Kidney (tissue), 22 donors: Measurements from ENCODE around the gene OR4X1. TPM values are rescaled to one million over a fixed set of nuclear protein-coding genes. Genes with fewer than 3 reads are reported as not detected.
"Not testable (repeated sequence)": the region's sequence is repeated elsewhere in the genome, so short reads cannot be mapped to it uniquely, and the experiment has no call there.

ENCODE experiments used
- DNase-seq, 5 donors: peaks; one replicate each; pipeline ENCODE4 v3.0.0-alpha.2; 2013 to 2020
- FAIRE-seq: peaks from 2 replicates; lab custom pipeline; 2012; peaks lifted over from hg19 to GRCh38; lab: Jason Lieb, UNC
- H3K27ac ChIP-seq, 2 donors: one replicate each; pipeline ENCODE4 v1.7.0; 2013; ENCODE audit warnings: low read depth in 2 of 2, low read length in 2 of 2, inconsistent platforms in 1 of 2
- H3K27me3 ChIP-seq: one replicate; pipeline ENCODE4 v1.7.1; 2013; ENCODE audit warnings: low read length, inconsistent platforms; ENCODE audit not compliant: control insufficient read depth, insufficient read depth
- H3K36me3 ChIP-seq, 3 donors: one replicate each; pipeline versions ENCODE4 v1.7.0 to v1.7.1; 2013; ENCODE audit warnings: low read length in 3 of 3, control low read depth in 1 of 3, inconsistent platforms in 1 of 3; ENCODE audit not compliant: insufficient read depth in 3 of 3, control insufficient read depth in 2 of 3
- H3K4me1 ChIP-seq, 3 donors: one replicate each; pipeline versions ENCODE4 v1.7.0 to v1.7.1; 2013; ENCODE audit warnings: low read length in 3 of 3, inconsistent platforms in 1 of 3, low read depth in 1 of 3; ENCODE audit not compliant: control insufficient read depth in 2 of 3, insufficient read depth in 2 of 3
- H3K4me3 ChIP-seq, 3 donors: one replicate each; pipeline versions ENCODE4 v1.7.0 to v1.8.1; 2013; ENCODE audit warnings: low read length in 3 of 3, control low read depth in 1 of 3, inconsistent platforms in 1 of 3
- H3K9ac ChIP-seq, 3 donors: one replicate each; pipeline versions ENCODE4 v1.7.0 to v1.7.1; 2013; ENCODE audit warnings: low read length in 3 of 3, control low read depth in 1 of 3, inconsistent platforms in 1 of 3
- H3K9me3 ChIP-seq, 3 donors: one replicate each; pipeline versions ENCODE4 v1.7.0 to v1.7.1; 2013; ENCODE audit warnings: low read length in 3 of 3, control low read depth in 1 of 3, inconsistent platforms in 1 of 3; ENCODE audit not compliant: control insufficient read depth in 2 of 3, insufficient read depth in 1 of 3
- intact Hi-C: fragments of 100-400 bp; cut with DNase I; formaldehyde crosslinking; loops from one replicate; pipeline ENCODE4 v1.11.1; 2022
- long read RNA-seq, 10 donors: library from polyadenylated mRNA in 1 of 10; unstranded in 1 of 10; transcript quantifications; one replicate each; pipeline ENCODE4 v2.0.0 and lab custom pipeline, GENCODE V29; 2021 to 2026
- polyA plus RNA-seq: library from polyadenylated mRNA; stranded (reverse); fragments of 350-450 nt; fragmentation: Illumina TruSeq; extraction: RNeasy Lipid Tissue Mini Kit (QIAGEN cat#74804); gene quantifications from one replicate; pipeline ENCODE4 v1.2.3, GENCODE V29; 2014; ENCODE audit warnings: low read depth, low replicate concordance; ENCODE audit not compliant: insufficient read depth
- total RNA-seq: library from RNA; stranded (reverse); fragmentation: NEBNext Ultra II Directional; extraction: Animal tissue kit (Norgen Biotek cat#: 25700); gene quantifications from one replicate; pipeline ENCODE4 v1.2.1, GENCODE V29; 2021
- TF ChIP-seq, protein P1 (sequence below): IDR thresholded peaks from 3 replicates; pipeline ENCODE4 v1.5.1; 2012; ENCODE audit warnings: mild to moderate bottlenecking, moderate library complexity, borderline replicate concordance; ENCODE audit not compliant: insufficient read depth; ENCODE audit errors: extremely low read depth
- donor health status: control.
- donor health status: control.
- donor health status: control.
- donor health status: control.
- donor health status: control.
- donor health status: DM: yes; HTN: yes; CAD: no.
- donor health status: Normal renal cell carcinoma (clear cell type).

OR4X1 gene, protein sequence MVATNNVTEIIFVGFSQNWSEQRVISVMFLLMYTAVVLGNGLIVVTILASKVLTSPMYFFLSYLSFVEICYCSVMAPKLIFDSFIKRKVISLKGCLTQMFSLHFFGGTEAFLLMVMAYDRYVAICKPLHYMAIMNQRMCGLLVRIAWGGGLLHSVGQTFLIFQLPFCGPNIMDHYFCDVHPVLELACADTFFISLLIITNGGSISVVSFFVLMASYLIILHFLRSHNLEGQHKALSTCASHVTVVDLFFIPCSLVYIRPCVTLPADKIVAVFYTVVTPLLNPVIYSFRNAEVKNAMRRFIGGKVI
- not detected for total RNA-seq
- not detected for polyA plus RNA-seq
- long read RNA-seq, donor 1: 0 reads
- long read RNA-seq, donor 2: 0 reads
- long read RNA-seq, donor 3: 0 reads
- long read RNA-seq, donor 4: 0 reads
- long read RNA-seq, donor 5: 0 reads
- long read RNA-seq, donor 6: 0 reads
- long read RNA-seq, donor 7: 0 reads
- long read RNA-seq, donor 8: 0 reads
- long read RNA-seq, donor 9: 0 reads
- long read RNA-seq, donor 10: 0 reads

GRCh38 chr11:48263423-48263911 lies at the start of gene OR4X1:
Gene OR4X1, plus strand, starts transcription at chr11:48263861. Its CDS starts 0 bp downstream, at chr11:48263861.
- Histone ChIP-seq H3K4me1 (no peaks in the 10 kb centered on the region), H3K4me3 (no peak within 1 kb of the TSS), H3K9me3 (no peaks in the 10 kb centered on the region), H3K36me3 (no peaks in the 10 kb centered on the region), H3K27ac (no peak within 1 kb of the TSS), H3K9ac (no peak within 1 kb of the TSS), H3K27me3 (no peaks in the 10 kb centered on the region)
- FAIRE-seq (no peak), DNase-seq (no peak)
- TF ChIP-seq, protein P1, sequence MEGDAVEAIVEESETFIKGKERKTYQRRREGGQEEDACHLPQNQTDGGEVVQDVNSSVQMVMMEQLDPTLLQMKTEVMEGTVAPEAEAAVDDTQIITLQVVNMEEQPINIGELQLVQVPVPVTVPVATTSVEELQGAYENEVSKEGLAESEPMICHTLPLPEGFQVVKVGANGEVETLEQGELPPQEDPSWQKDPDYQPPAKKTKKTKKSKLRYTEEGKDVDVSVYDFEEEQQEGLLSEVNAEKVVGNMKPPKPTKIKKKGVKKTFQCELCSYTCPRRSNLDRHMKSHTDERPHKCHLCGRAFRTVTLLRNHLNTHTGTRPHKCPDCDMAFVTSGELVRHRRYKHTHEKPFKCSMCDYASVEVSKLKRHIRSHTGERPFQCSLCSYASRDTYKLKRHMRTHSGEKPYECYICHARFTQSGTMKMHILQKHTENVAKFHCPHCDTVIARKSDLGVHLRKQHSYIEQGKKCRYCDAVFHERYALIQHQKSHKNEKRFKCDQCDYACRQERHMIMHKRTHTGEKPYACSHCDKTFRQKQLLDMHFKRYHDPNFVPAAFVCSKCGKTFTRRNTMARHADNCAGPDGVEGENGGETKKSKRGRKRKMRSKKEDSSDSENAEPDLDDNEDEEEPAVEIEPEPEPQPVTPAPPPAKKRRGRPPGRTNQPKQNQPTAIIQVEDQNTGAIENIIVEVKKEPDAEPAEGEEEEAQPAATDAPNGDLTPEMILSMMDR: no peak
- intact Hi-C loops: no loop called here

- Histone ChIP-seq H3K9ac (no peak within 1 kb of the TSS), H3K36me3 (no peaks in the 10 kb centered on the region), H3K27ac (no peak within 1 kb of the TSS), H3K4me3 (no peak within 1 kb of the TSS), H3K27me3 (no peaks in the 10 kb centered on the region), H3K9me3 (no peaks in the 10 kb centered on the region), H3K4me1 (no peaks in the 10 kb centered on the region)
- intact Hi-C loops: no loop called here
- FAIRE-seq (no peak), DNase-seq (no peak)
- TF ChIP-seq, protein P1: no peak
Observed at GRCh38 chr11:48216510-48216909, 47.2 kb upstream of the OR4X1 start, which contains the start of gene OR4B1. Gene OR4B1, plus strand, starts transcription at chr11:48216810. Its CDS starts 0 bp downstream, at chr11:48216810.

GRCh38 chr11:48228761-48229160 lies 34.9 kb upstream of the OR4X1 start:
- H3K4me1 ChIP-seq: no peaks in the 10 kb centered on the region
- no peak overlapping the region for H3K4me3 ChIP-seq
- intact Hi-C loops: no loop called here
- DNase-seq: no peak
- no peaks in the 10 kb centered on the region for H3K27me3 ChIP-seq
- no peak overlapping the region for H3K9ac ChIP-seq
- FAIRE-seq: no peak
- TF ChIP-seq, protein P1: no peak
- H3K27ac ChIP-seq: no peak overlapping the region
- no peaks in the 10 kb centered on the region for H3K9me3 ChIP-seq
- H3K36me3 ChIP-seq: no peaks in the 10 kb centered on the region

DNA sequence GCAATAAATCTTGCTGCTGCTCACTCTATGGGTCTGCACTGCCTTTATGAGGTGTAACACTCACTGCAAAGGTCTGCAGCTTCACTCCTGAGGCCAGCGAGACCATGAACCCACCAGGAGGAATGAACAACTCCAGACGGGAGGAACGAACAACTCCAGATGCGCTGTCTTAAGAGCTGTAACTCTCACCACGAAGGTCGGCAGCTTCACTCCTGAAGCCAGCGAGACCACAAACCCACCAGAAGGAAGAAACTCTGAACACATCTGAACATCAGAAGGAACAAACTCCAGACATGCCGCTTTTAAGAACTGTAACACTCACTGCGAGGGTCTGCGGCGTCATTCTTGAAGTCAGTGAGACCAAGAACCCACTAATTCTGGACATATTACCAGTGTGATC lies 33.6 kb upstream of the OR4X1 start:
- H3K9me3 ChIP-seq, H3K36me3 ChIP-seq, FAIRE-seq, H3K27me3 ChIP-seq, intact Hi-C loops, H3K27ac ChIP-seq, H3K9ac ChIP-seq, H3K4me1 ChIP-seq, H3K4me3 ChIP-seq, DNase-seq: not testable (repeated sequence)
